Vagina (tissue), 2 donors: ENCODE data around the gene THAP9. TPM values are rescaled to one million over a fixed set of nuclear protein-coding genes. Genes with fewer than 3 reads are reported as not detected.
"Not testable (repeated sequence)": the region's sequence is repeated elsewhere in the genome, so short reads cannot be mapped to it uniquely, and the experiment has no call there.

ENCODE experiments used
- DNase-seq, 2 donors: peaks; one replicate each; pipeline ENCODE4 v3.0.0-alpha.2; 2017; ENCODE audit errors: extremely low spot score in 2 of 2
- H3K27ac ChIP-seq: fragments of 200-600 bp; sonication (generic); one replicate; pipeline ENCODE4 v1.5.1; 2019
- H3K27me3 ChIP-seq: fragments of 200-600 bp; sonication (generic); one replicate; pipeline ENCODE4 v1.5.1; 2019
- H3K36me3 ChIP-seq, 2 donors: fragments of 200-600 bp; sonication (generic); one replicate each; pipeline ENCODE4 v1.5.1; 2017 to 2019
- H3K4me1 ChIP-seq: fragments of 200-600 bp; sonication (generic); one replicate; pipeline ENCODE4 v1.5.1; 2019
- H3K4me3 ChIP-seq, 2 donors: fragments of 200-600 bp; sonication (generic); 1 replicate in 1 of 2; 2 replicates in 1 of 2; pipeline ENCODE4 v1.5.1; 2016 to 2019
- H3K9me3 ChIP-seq: fragments of 200-600 bp; sonication (generic); one replicate; pipeline ENCODE4 v1.5.1; 2019
- POLR2A ChIP-seq, 2 donors: fragments of 450-650 bp; IDR thresholded peaks; one replicate each; pipeline ENCODE4 v1.6.1; 2017; ENCODE audit warnings: antibody characterized with exemption in 2 of 2, mild to moderate bottlenecking in 2 of 2, moderate library complexity in 2 of 2
- POLR2AphosphoS5 ChIP-seq, 2 donors: sonication (generic); formaldehyde crosslinking; IDR thresholded peaks; one replicate each; pipeline ENCODE4 v1.9.0; 2017; ENCODE audit warnings: antibody characterized with exemption in 2 of 2, mild to moderate bottlenecking in 2 of 2, low read depth in 1 of 2; ENCODE audit not compliant: insufficient read depth in 1 of 2
- intact Hi-C: fragments of 100-400 bp; cut with DNase I; formaldehyde crosslinking; loops from one replicate; pipeline ENCODE4 v1.15.1; 2023
- total RNA-seq: library from RNA; depleted of rRNA; stranded (reverse); fragments of >200 nt; gene quantifications from one replicate; pipeline ENCODE4 v1.2.3, GENCODE V29; 2016
- TF ChIP-seq, protein P1 (sequence below), 3 experiments: fragments of 450-650 bp in 2 of 3; fragments of 200-600 bp in 1 of 3; sonication (generic) in 1 of 3; IDR thresholded peaks; one replicate each; pipeline ENCODE4 v1.5.1; 2017 to 2019; ENCODE audit warnings: antibody characterized with exemption in 3 of 3, mild to moderate bottlenecking in 2 of 3, moderate library complexity in 2 of 3

The THAP9 gene
- total RNA-seq, 1 donor from 2014 or later: 4.2 TPM

DNA sequence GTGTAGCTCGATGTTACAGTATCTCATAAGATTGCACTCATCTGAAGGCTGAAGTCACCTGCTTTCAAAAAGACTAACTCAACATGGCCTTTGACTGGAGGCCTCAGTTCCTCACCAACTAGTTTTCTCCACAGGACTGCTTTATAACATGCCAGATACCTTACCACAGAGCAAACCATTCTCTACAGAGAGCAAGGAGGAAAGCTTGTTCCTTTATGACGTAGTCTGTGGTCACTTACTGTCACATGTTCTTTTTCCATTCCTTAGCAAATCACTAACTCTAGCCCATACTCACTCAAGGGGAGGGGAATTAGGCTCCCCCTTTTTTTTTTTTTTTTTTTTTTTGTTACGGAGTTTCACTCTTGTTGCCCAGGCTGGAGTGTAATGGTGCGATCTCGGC lies 3.2 kb downstream of the THAP9 start:
- Histone ChIP-seq H3K27ac (no peak overlapping the region), H3K4me3 (no peak overlapping the region), H3K4me1 (peaks cover 22% of the 10 kb centered on the region), H3K9me3 (no peaks in the 10 kb centered on the region), H3K36me3 (peaks cover 0 to 12% of the 10 kb centered on the region in 2 donors), H3K27me3 (no peaks in the 10 kb centered on the region)
- intact Hi-C loops: loop anchor here (5.0 kb wide), 1 partner anchor 109 kb away; the partner anchor contains the start of gene LIN54
- no peak for DNase-seq
- no peak for TF ChIP-seq POLR2A (IDR thresholded peaks at IDR 0.05)

DNA sequence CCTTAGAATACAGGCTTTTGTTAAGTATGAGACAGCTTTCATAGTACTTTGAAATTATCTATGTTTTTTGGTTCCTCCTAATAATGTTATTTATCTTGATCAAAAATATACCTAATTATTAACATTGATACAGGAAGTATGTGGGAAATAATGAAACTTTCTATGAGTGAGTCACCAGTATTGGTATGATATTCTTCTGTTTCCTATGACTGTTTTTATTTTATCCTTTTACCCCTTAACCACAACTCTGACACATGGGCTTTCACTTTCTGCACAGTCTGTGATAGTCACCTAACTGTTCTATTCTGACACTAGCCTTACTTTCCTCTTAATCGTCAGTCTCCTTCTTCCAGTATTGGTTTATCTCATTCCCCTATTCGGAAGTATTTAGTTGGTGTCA lies 4.7 kb downstream of the THAP9 start:
- DNase-seq: no peak
- H3K9me3 ChIP-seq: no peaks in the 10 kb centered on the region
- TF ChIP-seq, protein P1, sequence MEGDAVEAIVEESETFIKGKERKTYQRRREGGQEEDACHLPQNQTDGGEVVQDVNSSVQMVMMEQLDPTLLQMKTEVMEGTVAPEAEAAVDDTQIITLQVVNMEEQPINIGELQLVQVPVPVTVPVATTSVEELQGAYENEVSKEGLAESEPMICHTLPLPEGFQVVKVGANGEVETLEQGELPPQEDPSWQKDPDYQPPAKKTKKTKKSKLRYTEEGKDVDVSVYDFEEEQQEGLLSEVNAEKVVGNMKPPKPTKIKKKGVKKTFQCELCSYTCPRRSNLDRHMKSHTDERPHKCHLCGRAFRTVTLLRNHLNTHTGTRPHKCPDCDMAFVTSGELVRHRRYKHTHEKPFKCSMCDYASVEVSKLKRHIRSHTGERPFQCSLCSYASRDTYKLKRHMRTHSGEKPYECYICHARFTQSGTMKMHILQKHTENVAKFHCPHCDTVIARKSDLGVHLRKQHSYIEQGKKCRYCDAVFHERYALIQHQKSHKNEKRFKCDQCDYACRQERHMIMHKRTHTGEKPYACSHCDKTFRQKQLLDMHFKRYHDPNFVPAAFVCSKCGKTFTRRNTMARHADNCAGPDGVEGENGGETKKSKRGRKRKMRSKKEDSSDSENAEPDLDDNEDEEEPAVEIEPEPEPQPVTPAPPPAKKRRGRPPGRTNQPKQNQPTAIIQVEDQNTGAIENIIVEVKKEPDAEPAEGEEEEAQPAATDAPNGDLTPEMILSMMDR (IDR thresholded peaks at IDR 0.05): no peak
- no peak for TF ChIP-seq POLR2A (IDR thresholded peaks at IDR 0.05)
- no peak for TF ChIP-seq POLR2AphosphoS5 (IDR thresholded peaks at IDR 0.05; ENCODE audit: insufficient read depth in 1 of 2, low read depth in 1 of 2)
- no peak overlapping the region for H3K27ac ChIP-seq
- H3K27me3 ChIP-seq: no peaks in the 10 kb centered on the region
- H3K36me3 ChIP-seq: peaks cover 0 to 12% of the 10 kb centered on the region in 2 donors
- peaks cover 12% of the 10 kb centered on the region for H3K4me1 ChIP-seq
- intact Hi-C loops: no loop called here
- no peak overlapping the region for H3K4me3 ChIP-seq

DNA sequence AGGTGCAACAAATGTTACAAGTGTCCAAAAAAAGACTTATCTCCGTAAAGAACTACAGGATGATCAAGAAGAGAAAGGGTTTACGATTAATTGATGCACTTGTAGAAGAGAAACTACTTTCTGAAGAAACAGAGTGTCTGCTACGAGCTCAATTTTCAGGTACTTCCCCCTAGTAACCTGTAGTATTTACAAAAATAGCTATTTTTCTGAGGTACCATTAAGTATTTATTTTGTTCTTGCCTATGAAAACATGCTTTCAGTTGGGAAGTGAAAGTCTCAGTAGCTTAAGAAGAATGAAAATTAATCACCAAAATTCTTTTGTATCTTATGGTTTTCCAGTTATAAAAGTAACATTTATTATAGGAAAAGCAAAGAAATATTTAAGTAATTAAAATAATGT lies 5.9 kb downstream of the THAP9 start:
- no peak overlapping the region for H3K4me3 ChIP-seq
- peaks cover 10% of the 10 kb centered on the region for H3K4me1 ChIP-seq
- DNase-seq: no peak
- no peaks in the 10 kb centered on the region for H3K27me3 ChIP-seq
- no peaks in the 10 kb centered on the region for H3K9me3 ChIP-seq
- H3K36me3 ChIP-seq: peaks cover 0 to 18% of the 10 kb centered on the region in 2 donors
- H3K27ac ChIP-seq: no peak overlapping the region
- no peak for TF ChIP-seq POLR2A (IDR thresholded peaks at IDR 0.05)
- TF ChIP-seq, protein P1 (IDR thresholded peaks at IDR 0.05): no peak
- no peak for TF ChIP-seq POLR2AphosphoS5 (IDR thresholded peaks at IDR 0.05; ENCODE audit: insufficient read depth in 1 of 2, low read depth in 1 of 2)
- intact Hi-C loops: no loop called here

DNA sequence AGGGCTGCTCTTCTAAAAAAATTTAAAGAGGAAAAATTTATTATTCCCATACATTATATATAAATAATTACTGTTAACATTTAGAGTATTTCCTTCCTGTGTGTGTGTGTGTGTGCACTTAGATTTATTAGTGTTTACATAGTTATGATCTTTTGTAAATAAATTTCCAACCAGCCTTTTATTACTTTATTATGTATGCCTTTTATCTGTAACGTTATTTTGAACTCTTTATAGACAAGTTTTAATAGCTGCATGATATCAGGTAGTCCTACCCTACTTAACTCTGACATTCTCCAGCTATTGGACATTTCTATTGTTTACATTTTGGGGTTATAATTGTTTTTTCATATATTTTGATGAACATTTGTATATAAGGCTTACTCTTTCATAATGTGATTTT lies 8.8 kb downstream of the THAP9 start:
- peaks cover 0 to 19% of the 10 kb centered on the region in 2 donors for H3K36me3 ChIP-seq
- H3K27ac ChIP-seq: no peak overlapping the region
- no peaks in the 10 kb centered on the region for H3K4me1 ChIP-seq
- no peaks in the 10 kb centered on the region for H3K9me3 ChIP-seq
- no peak for DNase-seq
- intact Hi-C loops: no loop called here
- no peak overlapping the region for H3K4me3 ChIP-seq
- TF ChIP-seq, protein P1 (IDR thresholded peaks at IDR 0.05): no peak
- TF ChIP-seq POLR2A (IDR thresholded peaks at IDR 0.05) (no peak), POLR2AphosphoS5 (IDR thresholded peaks at IDR 0.05; ENCODE audit: insufficient read depth in 1 of 2, low read depth in 1 of 2) (no peak)
- H3K27me3 ChIP-seq: no peaks in the 10 kb centered on the region

DNA sequence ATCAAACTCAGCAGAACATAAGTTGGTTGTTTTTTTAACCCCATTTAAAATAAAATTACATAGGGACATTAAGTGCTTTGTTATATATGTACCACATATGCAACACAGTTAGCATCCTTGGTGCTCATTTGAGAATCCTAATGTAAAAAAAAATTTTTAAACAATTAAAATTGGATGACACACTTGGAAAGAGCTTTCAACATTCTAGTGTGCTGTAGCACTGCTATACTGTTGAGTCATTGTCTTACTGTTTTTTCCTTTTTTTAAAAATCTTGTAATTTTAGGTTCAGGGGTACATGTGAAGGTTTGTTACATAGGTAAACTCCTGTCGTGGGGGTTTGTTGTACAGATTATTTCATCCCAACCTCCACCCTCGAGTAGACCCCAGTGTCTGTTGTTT lies 12.8 kb downstream of the THAP9 start:
- no peak overlapping the region for H3K4me3 ChIP-seq
- peaks cover 0 to 18% of the 10 kb centered on the region in 2 donors for H3K36me3 ChIP-seq
- intact Hi-C loops: no loop called here
- TF ChIP-seq, protein P1 (IDR thresholded peaks at IDR 0.05): no peak
- TF ChIP-seq POLR2A (IDR thresholded peaks at IDR 0.05) (no peak), POLR2AphosphoS5 (IDR thresholded peaks at IDR 0.05; ENCODE audit: insufficient read depth in 1 of 2, low read depth in 1 of 2) (no peak)
- H3K9me3 ChIP-seq: no peaks in the 10 kb centered on the region
- no peaks in the 10 kb centered on the region for H3K4me1 ChIP-seq
- no peak overlapping the region for H3K27ac ChIP-seq
- DNase-seq: no peak
- H3K27me3 ChIP-seq: no peaks in the 10 kb centered on the region

DNA sequence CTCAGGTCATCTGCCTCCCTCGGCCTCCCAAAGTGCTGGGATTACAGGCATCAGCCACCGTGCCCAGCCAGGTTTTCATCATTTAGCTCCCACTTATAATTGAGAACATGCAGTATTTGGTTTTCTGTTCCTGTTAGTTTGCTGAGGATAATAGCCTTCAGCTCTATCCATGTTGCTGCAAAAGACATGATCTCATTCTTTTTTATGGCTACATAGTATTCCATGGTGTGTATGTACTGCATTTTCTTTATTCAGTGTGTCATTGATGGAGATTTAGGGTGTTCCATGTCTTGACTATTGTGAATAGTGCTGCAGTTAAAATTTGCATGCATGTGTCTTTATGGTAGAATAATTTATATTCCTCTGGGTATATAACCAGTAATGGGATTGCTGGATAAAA lies 13.4 kb downstream of the THAP9 start:
- H3K9me3 ChIP-seq, H3K4me3 ChIP-seq, H3K27ac ChIP-seq, H3K4me1 ChIP-seq, H3K27me3 ChIP-seq, DNase-seq, intact Hi-C loops: not testable (repeated sequence)
- peaks cover 0 to 18% of the 10 kb centered on the region in 2 donors for H3K36me3 ChIP-seq
